ENCODE data around the gene CR2.

DNA sequence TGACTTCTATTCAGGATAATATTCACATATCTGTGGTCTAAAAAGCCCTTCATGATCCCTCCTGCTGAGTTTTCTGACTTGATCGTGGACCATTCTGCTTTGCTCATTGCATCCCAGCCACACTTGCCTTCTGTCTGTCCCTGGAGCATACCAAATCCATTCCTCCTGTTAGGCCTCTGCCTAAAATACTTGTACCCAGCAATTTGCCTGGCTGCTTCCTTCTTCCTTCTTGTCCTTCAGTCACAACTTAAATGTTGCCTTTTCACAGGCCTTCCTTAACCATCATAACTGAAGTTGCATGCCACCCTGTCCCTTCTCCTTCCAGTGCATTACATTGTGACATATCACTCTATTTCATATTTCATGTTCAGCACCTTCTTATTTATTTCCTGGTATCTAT lies 4.3 kb downstream of the CR2 start:
- TF ChIP-seq POLR2A (IDR thresholded peaks at IDR 0.05), result no peak
- TF ChIP-seq, protein P1, sequence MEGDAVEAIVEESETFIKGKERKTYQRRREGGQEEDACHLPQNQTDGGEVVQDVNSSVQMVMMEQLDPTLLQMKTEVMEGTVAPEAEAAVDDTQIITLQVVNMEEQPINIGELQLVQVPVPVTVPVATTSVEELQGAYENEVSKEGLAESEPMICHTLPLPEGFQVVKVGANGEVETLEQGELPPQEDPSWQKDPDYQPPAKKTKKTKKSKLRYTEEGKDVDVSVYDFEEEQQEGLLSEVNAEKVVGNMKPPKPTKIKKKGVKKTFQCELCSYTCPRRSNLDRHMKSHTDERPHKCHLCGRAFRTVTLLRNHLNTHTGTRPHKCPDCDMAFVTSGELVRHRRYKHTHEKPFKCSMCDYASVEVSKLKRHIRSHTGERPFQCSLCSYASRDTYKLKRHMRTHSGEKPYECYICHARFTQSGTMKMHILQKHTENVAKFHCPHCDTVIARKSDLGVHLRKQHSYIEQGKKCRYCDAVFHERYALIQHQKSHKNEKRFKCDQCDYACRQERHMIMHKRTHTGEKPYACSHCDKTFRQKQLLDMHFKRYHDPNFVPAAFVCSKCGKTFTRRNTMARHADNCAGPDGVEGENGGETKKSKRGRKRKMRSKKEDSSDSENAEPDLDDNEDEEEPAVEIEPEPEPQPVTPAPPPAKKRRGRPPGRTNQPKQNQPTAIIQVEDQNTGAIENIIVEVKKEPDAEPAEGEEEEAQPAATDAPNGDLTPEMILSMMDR (IDR thresholded peaks at IDR 0.05), result no peak
